SK-N-MC (cell line): Measurements from ENCODE around the gene KCNAB2.

Experiments used
- EZH2 ChIP-seq: fragments of 200-600 bp; sonication (generic); IDR thresholded peaks from one replicate; pipeline ENCODE4 v1.6.1; 2017; ENCODE audit warnings: antibody characterized with exemption
- POLR2AphosphoS5 ChIP-seq: IDR thresholded peaks from 2 replicates; pipeline ENCODE4 v1.6.1; 2012; ENCODE audit warnings: mild to moderate bottlenecking, low read depth, low read length, borderline replicate concordance

DNA sequence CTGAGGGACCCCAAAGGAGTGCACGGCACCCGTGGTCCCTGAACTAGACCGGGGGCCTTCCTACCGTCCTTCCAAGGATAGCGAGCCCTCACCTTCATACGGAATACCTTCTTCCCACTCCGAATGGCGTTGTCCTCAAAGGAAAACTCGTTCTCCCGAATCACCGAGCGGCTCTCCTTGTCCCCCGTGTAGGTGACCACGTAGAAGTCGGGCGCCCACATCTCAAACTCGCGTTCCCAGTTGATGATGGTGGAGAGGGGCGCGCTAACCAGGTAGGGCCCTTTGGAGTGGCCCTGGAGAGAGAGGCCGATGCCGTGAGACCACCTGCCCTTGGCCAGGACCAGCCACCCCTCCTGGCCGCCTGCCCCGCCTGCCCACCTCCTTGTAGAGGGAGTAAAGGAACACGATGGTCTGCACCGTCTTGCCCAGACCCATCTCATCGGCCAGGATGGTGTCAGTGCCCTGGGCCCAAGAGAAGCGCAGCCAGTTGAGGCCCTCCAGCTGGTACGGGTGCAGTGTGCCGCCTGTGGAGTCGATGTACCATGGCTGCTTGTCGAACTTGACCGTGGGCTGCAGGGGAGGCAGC lies 96.4 kb downstream of the KCNAB2 start:
- TF ChIP-seq EZH2 (no peak), POLR2AphosphoS5 (no peak)
